CD14-positive monocyte (primary cell): ENCODE measurements around the gene WDR33. TPM values are rescaled to one million over a fixed set of nuclear protein-coding genes. Genes with fewer than 3 reads are reported as not detected.

Experiments used
- DNase-seq, 3 donors: peaks; one replicate each; pipeline ENCODE4 v3.0.0-alpha.2; 2011 to 2022
- H2AFZ ChIP-seq: 2 replicates; pipeline ENCODE4 v1.6.0; 2012; ENCODE audit warnings: mild to moderate bottlenecking, low read depth, low read length, inconsistent platforms; ENCODE audit not compliant: insufficient read depth, poor library complexity, severe bottlenecking
- H3K27ac ChIP-seq, 2 donors: 1 replicate in 1 of 2; 2 replicates in 1 of 2; pipeline ENCODE4 v1.5.1; 2012 to 2013; ENCODE audit warnings: low read length in 2 of 2, control low read depth in 1 of 2, inconsistent platforms in 1 of 2, low read depth in 1 of 2, mild to moderate bottlenecking in 1 of 2
- H3K27me3 ChIP-seq, 2 donors: one replicate each; pipeline versions ENCODE4 v1.6.0 to v1.6.1; 2011 to 2013; ENCODE audit warnings: low read length in 2 of 2; ENCODE audit not compliant: control insufficient read depth in 2 of 2, insufficient read depth in 2 of 2
- H3K36me3 ChIP-seq, 2 donors: replicated peaks in 1 of 2; 1 replicate in 1 of 2; 2 replicates in 1 of 2; pipeline versions ENCODE4 v1.5.1 to v1.6.1; 2012 to 2013; ENCODE audit warnings: low read length in 2 of 2, control low read depth in 1 of 2, inconsistent platforms in 1 of 2, mild to moderate bottlenecking in 1 of 2; ENCODE audit not compliant: insufficient read depth in 2 of 2, control insufficient read depth in 1 of 2
- H3K4me1 ChIP-seq, 2 donors: 1 replicate in 1 of 2; 2 replicates in 1 of 2; pipeline versions ENCODE4 v1.5.1 to v1.6.1; 2012 to 2013; ENCODE audit warnings: low read length in 2 of 2, control low read depth in 1 of 2, inconsistent platforms in 1 of 2, mild to moderate bottlenecking in 1 of 2, moderate library complexity in 1 of 2; ENCODE audit not compliant: insufficient read depth in 2 of 2, control insufficient read depth in 1 of 2
- H3K4me2 ChIP-seq: replicated peaks from 2 replicates; pipeline ENCODE3; 2012; ENCODE audit warnings: low read length, moderate library complexity, mild to moderate bottlenecking; ENCODE audit not compliant: poor library complexity, severe bottlenecking; ENCODE audit errors: extremely low read depth
- H3K4me3 ChIP-seq, 3 experiments: fragments of 200-600 bp in 1 of 3; sonication (generic) in 1 of 3; replicated peaks in 1 of 3; 1 replicate in 2 of 3; 2 replicates in 1 of 3; pipeline ENCODE4 v1.5.1; 2011 to 2013; ENCODE audit warnings: low read length in 3 of 3, mild to moderate bottlenecking in 3 of 3, control low read depth in 2 of 3, low read depth in 2 of 3, inconsistent platforms in 1 of 3, moderate library complexity in 1 of 3
- H3K79me2 ChIP-seq: 2 replicates; pipeline ENCODE4 v1.6.0; 2012; ENCODE audit warnings: mild to moderate bottlenecking, control low read depth, inconsistent platforms, low read length, moderate library complexity; ENCODE audit not compliant: insufficient read depth
- H3K9ac ChIP-seq: 2 replicates; pipeline ENCODE4 v1.6.0; 2017; ENCODE audit warnings: low read length, mild to moderate bottlenecking; ENCODE audit not compliant: insufficient read depth, poor library complexity, severe bottlenecking
- H3K9me3 ChIP-seq, 2 donors: replicated peaks in 1 of 2; 1 replicate in 1 of 2; 2 replicates in 1 of 2; pipeline versions ENCODE4 v1.5.1 to v1.6.1; 2012 to 2013; ENCODE audit warnings: low read length in 2 of 2, control low read depth in 1 of 2; ENCODE audit not compliant: control insufficient read depth in 1 of 2, insufficient read depth in 1 of 2
- H4K20me1 ChIP-seq: 2 replicates; pipeline ENCODE4 v1.6.0; 2012; ENCODE audit warnings: mild to moderate bottlenecking, low read length, control low read depth, moderate library complexity; ENCODE audit not compliant: insufficient read depth
- H3K27ac Mint-ChIP-seq, 7 donors: one replicate each; pipeline ENCODE4 v1.8.0; 2020; ENCODE audit warnings: mild to moderate bottlenecking in 7 of 7, mixed read lengths in 7 of 7, moderate library complexity in 6 of 7, inconsistent platforms in 2 of 7
- H3K27me3 Mint-ChIP-seq, 3 donors: one replicate each; pipeline ENCODE4 v1.8.0; 2021 to 2022; ENCODE audit warnings: low read depth in 3 of 3, mild to moderate bottlenecking in 3 of 3, mixed read lengths in 3 of 3, moderate library complexity in 3 of 3, inconsistent platforms in 1 of 3
- H3K36me3 Mint-ChIP-seq, 2 donors: one replicate each; pipeline ENCODE4 v1.8.0; 2020; ENCODE audit warnings: mixed read lengths in 2 of 2, inconsistent platforms in 1 of 2, mild to moderate bottlenecking in 1 of 2
- H3K4me1 Mint-ChIP-seq: one replicate; pipeline ENCODE4 v1.8.0; 2020; ENCODE audit warnings: mild to moderate bottlenecking, mixed read lengths
- H3K4me3 Mint-ChIP-seq, 2 donors: one replicate each; pipeline ENCODE4 v1.8.0; 2020; ENCODE audit warnings: mild to moderate bottlenecking in 2 of 2, mixed read lengths in 2 of 2, moderate library complexity in 1 of 2
- H3K9me3 Mint-ChIP-seq, 7 donors: one replicate each; pipeline ENCODE4 v1.8.0; 2020 to 2022; ENCODE audit warnings: mixed read lengths in 7 of 7, mild to moderate bottlenecking in 6 of 7, moderate library complexity in 6 of 7, inconsistent platforms in 2 of 7
- WGBS: methylation state at CpG from one replicate; pipeline ENCODE4 v1.1.5; 2013; ENCODE audit warnings: missing lambda C conversion rate; ENCODE audit not compliant: insufficient coverage; 5-methylcytosine and 5-hydroxymethylcytosine counted together
- intact Hi-C, 2 donors: fragments of 100-400 bp; cut with micrococcal nuclease; formaldehyde crosslinking; loops; one replicate each; pipeline versions ENCODE4 v1.15.0 to v1.15.1; 2023
- polyA plus RNA-seq, 3 donors: library from polyadenylated mRNA; depleted of rRNA in 1 of 3; unstranded in 2 of 3; stranded (reverse) in 1 of 3; fragments of 300-500 nt in 2 of 3; fragments of >200 nt in 1 of 3; fragmentation: Illumina TruSeq in 2 of 3; gene quantifications; 1 replicate in 2 of 3; 2 replicates in 1 of 3; pipeline ENCODE4 v1.2.3, GENCODE V29; 2012 to 2021
- TF ChIP-seq, protein P1 (sequence below): fragments of 200-600 bp; IDR thresholded peaks from one replicate; pipeline ENCODE4 v1.8.0; 2022; ENCODE audit warnings: antibody characterized with exemption, mild to moderate bottlenecking

Gene WDR33
- polyA plus RNA-seq, 3 donors: 12.5 to 19.6 (median 12.6) TPM

- H3K27ac Mint-ChIP-seq: no peak overlapping the region
- peaks cover 8% of the 10 kb centered on the region for H4K20me1 ChIP-seq
- H3K27ac ChIP-seq: no peak overlapping the region
- no peak overlapping the region for H3K4me2 ChIP-seq
- DNase-seq: no peak
- no peaks in the 10 kb centered on the region for H3K27me3 ChIP-seq
- intact Hi-C loops: no loop called here
- TF ChIP-seq, protein P1, sequence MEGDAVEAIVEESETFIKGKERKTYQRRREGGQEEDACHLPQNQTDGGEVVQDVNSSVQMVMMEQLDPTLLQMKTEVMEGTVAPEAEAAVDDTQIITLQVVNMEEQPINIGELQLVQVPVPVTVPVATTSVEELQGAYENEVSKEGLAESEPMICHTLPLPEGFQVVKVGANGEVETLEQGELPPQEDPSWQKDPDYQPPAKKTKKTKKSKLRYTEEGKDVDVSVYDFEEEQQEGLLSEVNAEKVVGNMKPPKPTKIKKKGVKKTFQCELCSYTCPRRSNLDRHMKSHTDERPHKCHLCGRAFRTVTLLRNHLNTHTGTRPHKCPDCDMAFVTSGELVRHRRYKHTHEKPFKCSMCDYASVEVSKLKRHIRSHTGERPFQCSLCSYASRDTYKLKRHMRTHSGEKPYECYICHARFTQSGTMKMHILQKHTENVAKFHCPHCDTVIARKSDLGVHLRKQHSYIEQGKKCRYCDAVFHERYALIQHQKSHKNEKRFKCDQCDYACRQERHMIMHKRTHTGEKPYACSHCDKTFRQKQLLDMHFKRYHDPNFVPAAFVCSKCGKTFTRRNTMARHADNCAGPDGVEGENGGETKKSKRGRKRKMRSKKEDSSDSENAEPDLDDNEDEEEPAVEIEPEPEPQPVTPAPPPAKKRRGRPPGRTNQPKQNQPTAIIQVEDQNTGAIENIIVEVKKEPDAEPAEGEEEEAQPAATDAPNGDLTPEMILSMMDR: no peak
- H3K36me3 Mint-ChIP-seq: peaks cover 71 to 83% of the 10 kb centered on the region in 2 donors
- H3K4me3 Mint-ChIP-seq: no peak overlapping the region
- no peaks in the 10 kb centered on the region for H3K79me2 ChIP-seq
- no peaks in the 10 kb centered on the region for H3K9me3 Mint-ChIP-seq
- no peak overlapping the region for H3K4me3 ChIP-seq
- no peak overlapping the region for H2AFZ ChIP-seq
- no peak overlapping the region for H3K9ac ChIP-seq
- no peaks in the 10 kb centered on the region for H3K4me1 ChIP-seq
- H3K9me3 ChIP-seq: no peaks in the 10 kb centered on the region
- H3K27me3 Mint-ChIP-seq: no peaks in the 10 kb centered on the region
- no peaks in the 10 kb centered on the region for H3K4me1 Mint-ChIP-seq
- H3K36me3 ChIP-seq: peaks cover 91 to 92% of the 10 kb centered on the region in 2 donors
Measured at GRCh38 chr2:127763776-127764175, 47.2 kb downstream of the WDR33 start.

- 100% methylated on average over 3 of the region's 6 CpGs for WGBS
- Histone ChIP-seq H4K20me1 (peaks cover 8% of the 10 kb centered on the region), H3K9ac (no peak overlapping the region), H3K79me2 (no peaks in the 10 kb centered on the region), H3K4me3 (no peak overlapping the region), H3K4me1 (no peaks in the 10 kb centered on the region), H3K9me3 (no peaks in the 10 kb centered on the region), H3K27me3 (no peaks in the 10 kb centered on the region), H2AFZ (no peak overlapping the region), H3K27ac (no peak overlapping the region), H3K4me2 (no peak overlapping the region), H3K36me3 (peaks cover 91% of the 10 kb centered on the region in 2 donors)
- H3K4me3 Mint-ChIP-seq: no peak overlapping the region
- TF ChIP-seq, protein P1: no peak
- H3K4me1 Mint-ChIP-seq: no peaks in the 10 kb centered on the region
- H3K36me3 Mint-ChIP-seq: peaks cover 73 to 87% of the 10 kb centered on the region in 2 donors
- intact Hi-C loops: no loop called here
- H3K27me3 Mint-ChIP-seq: no peaks in the 10 kb centered on the region
- H3K9me3 Mint-ChIP-seq: no peaks in the 10 kb centered on the region
- no peak overlapping the region for H3K27ac Mint-ChIP-seq
- DNase-seq: no peak
Measured at GRCh38 chr2:127762846-127763245, 48.1 kb downstream of the WDR33 start.
